ENCODE results near the gene DNAAF8.

The DNAAF8 gene

GRCh38 chr16:4709481-4709880 is 24.9 kb upstream of the DNAAF8 start:
- Histone ChIP-seq H3K4me1 (ENCODE audit: control insufficient read depth, insufficient read depth, low read length) (peaks cover 3% of the 10 kb centered on the region), H3K9ac (ENCODE audit: low read depth, low read length) (no peak overlapping the region), H3K4me3 (ENCODE audit: low read depth, low read length) (no peak overlapping the region), H3K27me3 (ENCODE audit: control insufficient read depth, insufficient read depth, low read length) (no peaks in the 10 kb centered on the region), H3K36me3 (ENCODE audit: control insufficient read depth, insufficient read depth, low read length) (peaks cover 16% of the 10 kb centered on the region), H3K9me3 (ENCODE audit: control insufficient read depth, insufficient read depth, low read length) (no peaks in the 10 kb centered on the region)

GRCh38 chr16:4713663-4714501 is 20.5 kb upstream of the DNAAF8 start:
- Histone ChIP-seq H3K36me3 (ENCODE audit: control insufficient read depth, insufficient read depth, low read length) (peaks cover 7% of the 10 kb centered on the region), H3K4me1 (ENCODE audit: control insufficient read depth, insufficient read depth, low read length) (peaks cover 4% of the 10 kb centered on the region), H3K9me3 (ENCODE audit: control insufficient read depth, insufficient read depth, low read length) (no peaks in the 10 kb centered on the region), H3K27me3 (ENCODE audit: control insufficient read depth, insufficient read depth, low read length) (no peaks in the 10 kb centered on the region), H3K4me3 (ENCODE audit: low read depth, low read length) (no peak overlapping the region), H3K9ac (ENCODE audit: low read depth, low read length) (no peak overlapping the region)

GRCh38 chr16:4714996-4715395 is 19.3 kb upstream of the DNAAF8 start:
- Histone ChIP-seq H3K4me3 (ENCODE audit: low read depth, low read length) (no peak overlapping the region), H3K36me3 (ENCODE audit: control insufficient read depth, insufficient read depth, low read length) (peaks cover 7% of the 10 kb centered on the region), H3K9ac (ENCODE audit: low read depth, low read length) (no peak overlapping the region), H3K4me1 (ENCODE audit: control insufficient read depth, insufficient read depth, low read length) (peaks cover 4% of the 10 kb centered on the region), H3K9me3 (ENCODE audit: control insufficient read depth, insufficient read depth, low read length) (no peaks in the 10 kb centered on the region), H3K27me3 (ENCODE audit: control insufficient read depth, insufficient read depth, low read length) (no peaks in the 10 kb centered on the region)

- Histone ChIP-seq H3K27me3 (ENCODE audit: control insufficient read depth, insufficient read depth, low read length) (no peaks in the 10 kb centered on the region), H3K9me3 (ENCODE audit: control insufficient read depth, insufficient read depth, low read length) (no peaks in the 10 kb centered on the region), H3K36me3 (ENCODE audit: control insufficient read depth, insufficient read depth, low read length) (peaks cover 15% of the 10 kb centered on the region), H3K9ac (ENCODE audit: low read depth, low read length) (no peak overlapping the region), H3K4me1 (ENCODE audit: control insufficient read depth, insufficient read depth, low read length) (peaks cover 4% of the 10 kb centered on the region), H3K4me3 (ENCODE audit: low read depth, low read length) (no peak overlapping the region)
These were observed 15.9 kb upstream of the DNAAF8 start for GRCh38 chr16:4718466-4718865.

GRCh38 chr16:4723071-4723767 is 11.1 kb upstream of the DNAAF8 start:
- Histone ChIP-seq H3K4me3 (ENCODE audit: low read depth, low read length) (no peak overlapping the region), H3K4me1 (ENCODE audit: control insufficient read depth, insufficient read depth, low read length) (no peaks in the 10 kb centered on the region), H3K27me3 (ENCODE audit: control insufficient read depth, insufficient read depth, low read length) (no peaks in the 10 kb centered on the region), H3K36me3 (ENCODE audit: control insufficient read depth, insufficient read depth, low read length) (peaks cover 23% of the 10 kb centered on the region), H3K9me3 (ENCODE audit: control insufficient read depth, insufficient read depth, low read length) (no peaks in the 10 kb centered on the region), H3K9ac (ENCODE audit: low read depth, low read length) (no peak overlapping the region)

GRCh38 chr16:4724661-4725270 is 9.6 kb upstream of the DNAAF8 start:
- no peaks in the 10 kb centered on the region for H3K9me3 ChIP-seq (ENCODE audit: control insufficient read depth, insufficient read depth, low read length)
- H3K4me1 ChIP-seq (ENCODE audit: control insufficient read depth, insufficient read depth, low read length): no peaks in the 10 kb centered on the region
- no peak overlapping the region for H3K9ac ChIP-seq (ENCODE audit: low read depth, low read length)
- peaks cover 33% of the 10 kb centered on the region for H3K36me3 ChIP-seq (ENCODE audit: control insufficient read depth, insufficient read depth, low read length)
- H3K4me3 ChIP-seq (ENCODE audit: low read depth, low read length): no peak overlapping the region
- H3K27me3 ChIP-seq (ENCODE audit: control insufficient read depth, insufficient read depth, low read length): no peaks in the 10 kb centered on the region

GRCh38 chr16:4726616-4727015 is 7.7 kb upstream of the DNAAF8 start:
- H3K36me3 ChIP-seq (ENCODE audit: control insufficient read depth, insufficient read depth, low read length): peaks cover 38% of the 10 kb centered on the region
- H3K9ac ChIP-seq (ENCODE audit: low read depth, low read length): no peak overlapping the region
- no peaks in the 10 kb centered on the region for H3K4me1 ChIP-seq (ENCODE audit: control insufficient read depth, insufficient read depth, low read length)
- no peak overlapping the region for H3K4me3 ChIP-seq (ENCODE audit: low read depth, low read length)
- no peaks in the 10 kb centered on the region for H3K9me3 ChIP-seq (ENCODE audit: control insufficient read depth, insufficient read depth, low read length)
- H3K27me3 ChIP-seq (ENCODE audit: control insufficient read depth, insufficient read depth, low read length): no peaks in the 10 kb centered on the region

- Histone ChIP-seq H3K27me3 (ENCODE audit: control insufficient read depth, insufficient read depth, low read length) (no peaks in the 10 kb centered on the region), H3K4me1 (ENCODE audit: control insufficient read depth, insufficient read depth, low read length) (no peaks in the 10 kb centered on the region), H3K9ac (ENCODE audit: low read depth, low read length) (no peak overlapping the region), H3K9me3 (ENCODE audit: control insufficient read depth, insufficient read depth, low read length) (no peaks in the 10 kb centered on the region), H3K4me3 (ENCODE audit: low read depth, low read length) (no peak overlapping the region), H3K36me3 (ENCODE audit: control insufficient read depth, insufficient read depth, low read length) (peaks cover 34% of the 10 kb centered on the region)
These were observed 5.7 kb upstream of the DNAAF8 start for GRCh38 chr16:4728676-4729075.

- peaks cover 34% of the 10 kb centered on the region for H3K36me3 ChIP-seq (ENCODE audit: control insufficient read depth, insufficient read depth, low read length)
- H3K27me3 ChIP-seq (ENCODE audit: control insufficient read depth, insufficient read depth, low read length): no peaks in the 10 kb centered on the region
- no peaks in the 10 kb centered on the region for H3K9me3 ChIP-seq (ENCODE audit: control insufficient read depth, insufficient read depth, low read length)
- H3K9ac ChIP-seq (ENCODE audit: low read depth, low read length): no peak overlapping the region
- no peaks in the 10 kb centered on the region for H3K4me1 ChIP-seq (ENCODE audit: control insufficient read depth, insufficient read depth, low read length)
- H3K4me3 ChIP-seq (ENCODE audit: low read depth, low read length): no peak overlapping the region
These were observed 4.5 kb upstream of the DNAAF8 start for GRCh38 chr16:4729876-4730275.

- H3K4me1 ChIP-seq (ENCODE audit: control insufficient read depth, insufficient read depth, low read length): no peaks in the 10 kb centered on the region
- peak overlapping the region; percentile 83 for H3K4me3 ChIP-seq (ENCODE audit: low read depth, low read length)
- peaks cover 2% of the 10 kb centered on the region for H3K27me3 ChIP-seq (ENCODE audit: control insufficient read depth, insufficient read depth, low read length)
- peak overlapping the region; percentile 76 for H3K9ac ChIP-seq (ENCODE audit: low read depth, low read length)
- peaks cover 19% of the 10 kb centered on the region for H3K36me3 ChIP-seq (ENCODE audit: control insufficient read depth, insufficient read depth, low read length)
- no peaks in the 10 kb centered on the region for H3K9me3 ChIP-seq (ENCODE audit: control insufficient read depth, insufficient read depth, low read length)
These were observed 1.1 kb upstream of the DNAAF8 start for GRCh38 chr16:4733211-4733742.

GRCh38 chr16:4733747-4734062 is 632 bp upstream of the DNAAF8 start:
- no peaks in the 10 kb centered on the region for H3K4me1 ChIP-seq (ENCODE audit: control insufficient read depth, insufficient read depth, low read length)
- peaks cover 2% of the 10 kb centered on the region for H3K27me3 ChIP-seq (ENCODE audit: control insufficient read depth, insufficient read depth, low read length)
- no peaks in the 10 kb centered on the region for H3K9me3 ChIP-seq (ENCODE audit: control insufficient read depth, insufficient read depth, low read length)
- H3K36me3 ChIP-seq (ENCODE audit: control insufficient read depth, insufficient read depth, low read length): peaks cover 17% of the 10 kb centered on the region
- peak overlapping the region; percentile 76 for H3K9ac ChIP-seq (ENCODE audit: low read depth, low read length)
- peak overlapping the region; percentile 83 for H3K4me3 ChIP-seq (ENCODE audit: low read depth, low read length)

Data from iPS-15b (cell line).